Stomach (tissue), 9 donors: Measurements from ENCODE around the gene TTC33. TPM values are rescaled to one million over a fixed set of nuclear protein-coding genes. Genes with fewer than 3 reads are reported as not detected.
"Not testable (repeated sequence)": the region's sequence is repeated elsewhere in the genome, so short reads cannot be mapped to it uniquely, and the experiment has no call there.

ENCODE experiments used
- DNase-seq, 2 donors: peaks; one replicate each; pipeline versions ENCODE4 v3.0.0 to v3.0.0-alpha.2; 2013 to 2019
- H3K27ac ChIP-seq, 5 donors: fragments of 200-600 bp in 4 of 5; sonication (generic) in 4 of 5; one replicate each; pipeline ENCODE4 v1.5.1; 2013 to 2019; ENCODE audit warnings: mild to moderate bottlenecking in 1 of 5, moderate library complexity in 1 of 5
- H3K27me3 ChIP-seq, 3 donors: fragments of 200-600 bp; sonication (generic); one replicate each; pipeline ENCODE4 v1.5.1; 2017 to 2019; ENCODE audit warnings: mixed run types in 1 of 3
- H3K36me3 ChIP-seq, 4 donors: fragments of 200-600 bp; sonication (generic); 1 replicate in 3 of 4; 2 replicates in 1 of 4; pipeline ENCODE4 v1.5.1; 2016 to 2019
- H3K4me1 ChIP-seq, 4 donors: fragments of 200-600 bp; sonication (generic); one replicate each; pipeline ENCODE4 v1.5.1; 2016 to 2019
- H3K4me3 ChIP-seq, 4 donors: fragments of 200-600 bp; sonication (generic) in 3 of 4; one replicate each; pipeline ENCODE4 v1.5.1; 2016 to 2019; ENCODE audit warnings: mild to moderate bottlenecking in 1 of 4
- H3K9me3 ChIP-seq, 4 donors: fragments of 200-600 bp; sonication (generic); one replicate each; pipeline ENCODE4 v1.5.1; 2016 to 2019
- EP300 ChIP-seq: sonication (generic); formaldehyde crosslinking; IDR thresholded peaks from one replicate; pipeline ENCODE4 v1.6.1; 2017; ENCODE audit warnings: antibody characterized with exemption
- POLR2A ChIP-seq, 4 donors: fragments of 450-650 bp; IDR thresholded peaks; one replicate each; pipeline ENCODE4 v1.6.1; 2016; ENCODE audit warnings: antibody characterized with exemption in 4 of 4, control low read depth in 2 of 4, mild to moderate bottlenecking in 1 of 4, moderate library complexity in 1 of 4
- POLR2AphosphoS5 ChIP-seq, 3 donors: sonication (generic); formaldehyde crosslinking; IDR thresholded peaks; one replicate each; pipeline ENCODE4 v1.6.1; 2016; ENCODE audit warnings: antibody characterized with exemption in 3 of 3
- WGBS, 5 donors: extraction: QIAGEN DNeasy Blood & Tissue Kit in 3 of 5; methylation state at CpG; one replicate each; pipeline versions ENCODE4 v1.1.5 to v1.1.7; 2013 to 2018; 5-methylcytosine and 5-hydroxymethylcytosine counted together
- intact Hi-C: fragments of 100-400 bp; cut with DNase I; formaldehyde crosslinking; loops from one replicate; pipeline ENCODE4 v1.15.1; 2023; ENCODE audit warnings: low total_unique reads
- polyA plus RNA-seq, 3 donors: library from polyadenylated mRNA; stranded (reverse); fragments of 200-250 nt; gene quantifications; one replicate each; pipeline ENCODE4 v1.2.3, GENCODE V29; 2013
- total RNA-seq, 5 donors: library from RNA; depleted of rRNA; stranded (reverse); fragments of >200 nt; gene quantifications; one replicate each; pipeline versions ENCODE4 v1.1.0 to v1.2.3, GENCODE V29; 2014 to 2016
- TF ChIP-seq, protein P1 (sequence below), 7 experiments: fragments of 450-650 bp in 4 of 7; fragments of 200-600 bp in 3 of 7; sonication (generic) in 3 of 7; IDR thresholded peaks; one replicate each; pipeline ENCODE4 v1.5.1; 2016 to 2019; ENCODE audit warnings: antibody characterized with exemption in 7 of 7, control low read depth in 2 of 7, mild to moderate bottlenecking in 1 of 7
- donor health status: healthy with polysubstance abuse.
- donor health status: Bipolar disorder and iron deficiency.
- donor health status: healthy.

The TTC33 gene
- total and polyA plus RNA-seq, 8 donors, result 0.29 to 41.5 (median 7.3) TPM

DNA sequence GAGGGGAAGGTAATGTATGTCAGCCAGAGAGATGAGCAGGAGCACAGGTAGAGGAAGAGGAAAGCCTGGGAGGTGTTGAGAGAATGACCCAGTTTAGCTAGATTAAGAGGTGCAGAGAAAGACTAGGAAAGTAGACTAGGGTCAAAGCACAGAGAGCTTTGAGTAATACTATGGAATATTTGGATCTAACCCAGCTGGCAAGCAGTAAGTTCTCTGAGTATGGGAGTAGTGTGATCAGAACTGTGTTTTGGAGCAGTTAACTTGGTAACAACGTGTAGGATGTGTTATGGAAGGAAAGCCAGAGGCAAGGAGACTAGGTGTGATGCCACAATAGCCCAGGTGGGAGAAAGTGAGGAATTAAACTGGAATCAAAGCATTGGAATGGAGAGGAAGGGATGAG, 160.9 kb downstream of the TTC33 start:
- peak in 1 of 2 donors; percentile 31 for DNase-seq
- no peak overlapping the region for H3K27ac ChIP-seq
- no peaks in the 10 kb centered on the region for H3K27me3 ChIP-seq
- no peaks in the 10 kb centered on the region for H3K9me3 ChIP-seq
- intact Hi-C loops, result no loop called here
- TF ChIP-seq EP300 (no peak), POLR2AphosphoS5 (IDR thresholded peaks at IDR 0.05) (no peak)
- TF ChIP-seq, protein P1, sequence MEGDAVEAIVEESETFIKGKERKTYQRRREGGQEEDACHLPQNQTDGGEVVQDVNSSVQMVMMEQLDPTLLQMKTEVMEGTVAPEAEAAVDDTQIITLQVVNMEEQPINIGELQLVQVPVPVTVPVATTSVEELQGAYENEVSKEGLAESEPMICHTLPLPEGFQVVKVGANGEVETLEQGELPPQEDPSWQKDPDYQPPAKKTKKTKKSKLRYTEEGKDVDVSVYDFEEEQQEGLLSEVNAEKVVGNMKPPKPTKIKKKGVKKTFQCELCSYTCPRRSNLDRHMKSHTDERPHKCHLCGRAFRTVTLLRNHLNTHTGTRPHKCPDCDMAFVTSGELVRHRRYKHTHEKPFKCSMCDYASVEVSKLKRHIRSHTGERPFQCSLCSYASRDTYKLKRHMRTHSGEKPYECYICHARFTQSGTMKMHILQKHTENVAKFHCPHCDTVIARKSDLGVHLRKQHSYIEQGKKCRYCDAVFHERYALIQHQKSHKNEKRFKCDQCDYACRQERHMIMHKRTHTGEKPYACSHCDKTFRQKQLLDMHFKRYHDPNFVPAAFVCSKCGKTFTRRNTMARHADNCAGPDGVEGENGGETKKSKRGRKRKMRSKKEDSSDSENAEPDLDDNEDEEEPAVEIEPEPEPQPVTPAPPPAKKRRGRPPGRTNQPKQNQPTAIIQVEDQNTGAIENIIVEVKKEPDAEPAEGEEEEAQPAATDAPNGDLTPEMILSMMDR (IDR thresholded peaks at IDR 0.05), result no peak
- no peaks in the 10 kb centered on the region for H3K36me3 ChIP-seq
- peaks cover 0 to 4% (median 0%) of the 10 kb centered on the region in 4 donors for H3K4me1 ChIP-seq
- no peak overlapping the region for H3K4me3 ChIP-seq
- WGBS, 5 donors, result 15 to 37% (median 18%) methylated on average over 1 of the region's 1 CpG

DNA sequence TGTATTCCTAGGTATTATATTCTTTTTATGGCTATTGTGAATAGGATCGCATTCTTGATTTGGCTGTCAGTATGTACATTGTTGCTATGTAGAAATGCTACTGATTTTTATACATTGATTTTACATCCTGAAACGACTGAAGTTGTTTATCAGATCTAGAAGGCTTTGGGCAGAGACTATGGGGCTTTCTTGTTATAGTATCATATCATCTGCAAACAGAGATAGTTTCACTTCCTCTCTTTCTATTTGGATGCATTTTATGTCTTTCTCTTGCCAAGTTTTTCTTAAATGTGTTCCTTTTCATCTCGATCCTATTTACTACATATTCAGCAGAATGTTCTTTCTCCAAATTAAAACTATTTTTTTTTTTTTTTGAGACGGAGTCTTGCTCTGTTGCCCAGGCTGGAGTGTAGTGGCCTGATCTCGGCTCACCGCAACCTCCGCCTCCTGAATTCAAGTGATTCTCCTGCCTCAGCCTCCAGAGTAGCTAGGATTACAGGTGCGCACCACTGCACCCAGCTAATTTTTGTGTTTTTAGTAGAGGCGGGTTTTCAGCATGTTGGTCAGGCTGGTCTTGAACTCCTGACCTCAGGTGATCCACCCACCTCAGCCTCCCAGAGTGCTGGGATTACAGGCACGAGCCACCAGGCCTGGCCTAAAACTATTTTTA, 163.9 kb downstream of the TTC33 start:
- H3K4me1 ChIP-seq, H3K36me3 ChIP-seq, H3K27ac ChIP-seq, DNase-seq, H3K4me3 ChIP-seq, intact Hi-C loops, H3K9me3 ChIP-seq, H3K27me3 ChIP-seq: not testable (repeated sequence)
- WGBS, 5 donors, result 76 to 82% (median 80%) methylated on average over 10 of the region's 10 CpGs

GRCh38 chr5:40587376-40587775, 168.4 kb downstream of the TTC33 start:
- intact Hi-C loops, result no loop called here
- no peak for DNase-seq

DNA sequence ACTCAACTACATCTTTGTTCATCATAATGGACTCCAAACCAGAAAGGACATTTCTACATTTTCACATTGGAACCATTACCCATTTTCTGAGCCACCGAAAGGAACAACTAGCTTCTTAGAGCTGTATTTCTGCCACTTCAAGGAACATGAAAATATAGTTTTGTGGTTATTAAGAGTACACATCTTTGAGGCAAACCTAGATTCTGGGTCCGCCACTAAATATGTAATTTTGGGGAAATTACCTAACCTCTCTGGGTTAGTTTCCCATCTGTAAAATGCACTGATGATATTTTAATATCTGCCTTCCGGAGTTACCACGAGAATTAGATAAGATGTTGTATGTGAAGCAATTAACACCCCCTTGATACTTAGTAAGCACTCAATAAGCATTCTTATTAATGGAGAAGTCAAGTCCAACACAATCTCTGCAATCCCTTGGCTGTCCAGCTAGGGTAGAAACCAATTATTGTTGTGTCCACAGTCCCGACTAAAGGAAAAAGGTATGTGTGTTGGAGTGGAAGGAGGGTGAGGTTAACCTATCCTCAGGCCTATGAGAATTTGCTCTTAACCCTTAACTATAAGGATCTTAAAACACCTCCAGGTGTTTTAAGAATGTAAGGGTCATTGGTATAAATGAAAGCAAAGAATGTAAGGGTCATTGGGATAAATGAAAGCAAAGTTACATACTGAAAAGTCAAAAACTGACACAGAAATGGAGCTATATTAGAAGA, 170.1 kb downstream of the TTC33 start:
- Histone ChIP-seq H3K36me3 (no peaks in the 10 kb centered on the region), H3K4me3 (no peak overlapping the region), H3K27ac (no peak overlapping the region), H3K27me3 (no peaks in the 10 kb centered on the region), H3K9me3 (no peaks in the 10 kb centered on the region), H3K4me1 (no peaks in the 10 kb centered on the region)
- WGBS, 5 donors, result 82 to 88% (median 84%) methylated on average over 5 of the region's 5 CpGs
- intact Hi-C loops, result no loop called here
- no peak for TF ChIP-seq POLR2A (IDR thresholded peaks at IDR 0.05)
- TF ChIP-seq POLR2AphosphoS5 (IDR thresholded peaks at IDR 0.05), result no peak
- TF ChIP-seq EP300, result no peak
- TF ChIP-seq, protein P1 (IDR thresholded peaks at IDR 0.05), result no peak
- DNase-seq, result no peak

More at GRCh38 chr5:40587376-40587775, 168.4 kb downstream of the TTC33 start:
- Histone ChIP-seq H3K27ac (no peak overlapping the region), H3K36me3 (no peaks in the 10 kb centered on the region), H3K27me3 (no peaks in the 10 kb centered on the region), H3K9me3 (no peaks in the 10 kb centered on the region), H3K4me3 (no peak overlapping the region), H3K4me1 (no peaks in the 10 kb centered on the region)
- TF ChIP-seq, protein P1 (IDR thresholded peaks at IDR 0.05), result no peak
- TF ChIP-seq EP300 (no peak), POLR2A (IDR thresholded peaks at IDR 0.05) (no peak), POLR2AphosphoS5 (IDR thresholded peaks at IDR 0.05) (no peak)
- WGBS, 5 donors, result 79 to 90% (median 83%) methylated on average over 1 of the region's 1 CpG

DNA sequence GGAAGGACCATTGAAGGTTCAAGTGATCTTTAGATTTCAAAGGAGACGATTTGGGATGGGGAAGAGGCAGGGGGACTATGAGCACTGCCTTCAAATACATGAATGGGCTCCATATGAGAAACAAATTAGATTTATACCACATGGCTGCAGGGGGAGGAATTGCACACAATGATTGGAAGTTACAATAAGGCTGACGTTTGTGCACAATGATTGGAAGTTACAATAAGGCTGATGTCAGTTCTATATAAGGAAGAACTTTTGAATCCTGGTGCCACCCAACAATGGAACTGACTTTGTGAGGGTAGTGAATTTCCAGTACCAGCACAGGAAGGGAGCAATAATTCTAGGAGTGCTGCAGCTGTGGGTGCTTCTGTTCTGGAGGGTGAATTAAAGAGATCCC, 171.7 kb downstream of the TTC33 start:
- DNase-seq, result no peak
- WGBS, 5 donors, result 79 to 89% (median 83%) methylated on average over 2 of the region's 2 CpGs

More for the DNA sequence above, 171.7 kb downstream of the TTC33 start:
- H3K4me1 ChIP-seq, result no peaks in the 10 kb centered on the region
- H3K4me3 ChIP-seq, result no peak overlapping the region
- intact Hi-C loops, result no loop called here
- no peak overlapping the region for H3K27ac ChIP-seq
- no peaks in the 10 kb centered on the region for H3K9me3 ChIP-seq
- TF ChIP-seq EP300 (no peak), POLR2A (IDR thresholded peaks at IDR 0.05) (no peak), POLR2AphosphoS5 (IDR thresholded peaks at IDR 0.05) (no peak)
- TF ChIP-seq, protein P1 (IDR thresholded peaks at IDR 0.05), result no peak
- H3K36me3 ChIP-seq, result no peaks in the 10 kb centered on the region
- H3K27me3 ChIP-seq, result no peaks in the 10 kb centered on the region
